HEK293T (cell line): ENCODE results near the gene KCNB1.

Experiments
- SUZ12 ChIP-seq: fragments of 450-650 bp; IDR thresholded peaks from 2 replicates; pipeline ENCODE4 v1.6.1; 2016; ENCODE audit warnings: mild to moderate bottlenecking
- ZNF384 ChIP-seq: fragments of 450-650 bp; IDR thresholded peaks from 2 replicates; pipeline ENCODE4 v1.6.1; 2016

- TF ChIP-seq ZNF384 (no peak), SUZ12 (no peak)
These were observed 145.7 kb downstream of the KCNB1 start for GRCh38 chr20:49336786-49337185.
